GM12878 (cell line): ENCODE measurements around the gene WRAP73. TPM values are rescaled to one million over a fixed set of nuclear protein-coding genes. Genes with fewer than 3 reads are reported as not detected.

ENCODE experiments used
- BRCA1 ChIP-seq: IDR thresholded peaks from 2 replicates; pipeline ENCODE4 v1.6.1; 2011; ENCODE audit warnings: low read depth, low read length, improper control_type of control experiment
- CHD4 ChIP-seq: fragments of 200-600 bp; sonication (generic); IDR thresholded peaks from 2 replicates; pipeline ENCODE4 v1.6.1; 2016; ENCODE audit warnings: mild to moderate bottlenecking
- CREB1 ChIP-seq: IDR thresholded peaks from 2 replicates; pipeline ENCODE4 v1.6.1; 2012; ENCODE audit warnings: low read depth, mild to moderate bottlenecking, inconsistent platforms
- CREM ChIP-seq: IDR thresholded peaks from 2 replicates; pipeline ENCODE4 v1.6.1; 2014; ENCODE audit warnings: antibody characterized with exemption, low read depth
- FOXM1 ChIP-seq: IDR thresholded peaks from 2 replicates; pipeline ENCODE4 v1.6.1; 2012; ENCODE audit warnings: low read depth, mild to moderate bottlenecking, inconsistent platforms, low read length, moderate library complexity
- IKZF2 ChIP-seq, 2 experiments: fragments of 450-650 bp; IDR thresholded peaks; 2 replicates each; pipeline ENCODE4 v1.6.1; 2017; ENCODE audit warnings: mild to moderate bottlenecking in 2 of 2, moderate library complexity in 2 of 2
- MAX ChIP-seq: IDR thresholded peaks from 2 replicates; pipeline ENCODE4 v1.6.1; 2012; ENCODE audit warnings: low read depth, low read length, improper control_type of control experiment
- MTA2 ChIP-seq: fragments of 450-650 bp; IDR thresholded peaks from 2 replicates; pipeline ENCODE4 v1.6.1; 2016; ENCODE audit warnings: low read depth, mild to moderate bottlenecking, moderate library complexity
- RAD21 ChIP-seq: IDR thresholded peaks from 2 replicates; pipeline ENCODE4 v1.6.1; 2011; ENCODE audit warnings: mild to moderate bottlenecking, low read depth, low read length, moderate library complexity; ENCODE audit not compliant: insufficient read depth
- SPI1 ChIP-seq: IDR thresholded peaks from 2 replicates; pipeline ENCODE4 v1.6.1; 2011; ENCODE audit warnings: low read depth, mild to moderate bottlenecking, low read length, moderate library complexity, borderline replicate concordance; ENCODE audit not compliant: insufficient read depth
- SRF ChIP-seq, 2 experiments: IDR thresholded peaks; 2 replicates each; pipeline ENCODE4 v1.6.1; 2011; ENCODE audit warnings: low read depth in 2 of 2, low read length in 2 of 2, mild to moderate bottlenecking in 1 of 2, moderate library complexity in 1 of 2
- ZSCAN29 ChIP-seq: fragments of 450-650 bp; IDR thresholded peaks from 2 replicates; pipeline ENCODE4 v1.6.1; 2017; ENCODE audit warnings: mild to moderate bottlenecking, moderate library complexity
- polyA plus RNA-seq, 11 experiments: library from polyadenylated mRNA; depleted of rRNA in 4 of 11; unstranded in 6 of 11; stranded (reverse) in 5 of 11; fragments of >200 nt; fragmentation: Nextera tagmentation in 4 of 11; fragmentation: Illumina TruSeq in 1 of 11; extraction: Ambion mirVana in 4 of 11; extraction: Trizol in 1 of 11; gene quantifications; 1 replicate in 1 of 11; 2 replicates in 10 of 11; pipeline versions ENCODE4 v1.2.1 to v1.2.3, GENCODE V29; 2011 to 2016; ENCODE audit warnings: inconsistent platforms in 2 of 11, missing spikeins in 2 of 11, low read depth in 1 of 11
- total RNA-seq, 4 experiments: library from RNA; depleted of rRNA in 3 of 4; stranded (reverse); fragments of >200 nt in 3 of 4; fragmentation: Illumina TruSeq in 1 of 4; extraction: Trizol in 1 of 4; gene quantifications; 2 replicates each; pipeline versions ENCODE4 v1.2.1 to v1.2.3, GENCODE V29; 2013 to 2021
- TF ChIP-seq, protein P1 (sequence below): fragments of 450-650 bp; IDR thresholded peaks from 2 replicates; pipeline ENCODE4 v1.6.1; 2017; ENCODE audit warnings: mild to moderate bottlenecking, moderate library complexity
- TF ChIP-seq, protein P2 (sequence below): fragments of 450-650 bp; formaldehyde crosslinking; IDR thresholded peaks from 2 replicates; pipeline ENCODE4 v1.4.0; 2020; ENCODE audit warnings: mild to moderate bottlenecking, moderate library complexity
- TF ChIP-seq, protein P3 (sequence below): fragments of 150-350 bp; IDR thresholded peaks from 2 replicates; pipeline ENCODE4 v1.6.1; 2016; ENCODE audit warnings: low read depth, low read length

The WRAP73 gene
- total and polyA plus RNA-seq, 10 of the 15 experiments (the other 5 are each of a cell fraction or from before 2014, with no cell fraction given) = 3.2 to 65.8 (median 48.0) TPM

DNA sequence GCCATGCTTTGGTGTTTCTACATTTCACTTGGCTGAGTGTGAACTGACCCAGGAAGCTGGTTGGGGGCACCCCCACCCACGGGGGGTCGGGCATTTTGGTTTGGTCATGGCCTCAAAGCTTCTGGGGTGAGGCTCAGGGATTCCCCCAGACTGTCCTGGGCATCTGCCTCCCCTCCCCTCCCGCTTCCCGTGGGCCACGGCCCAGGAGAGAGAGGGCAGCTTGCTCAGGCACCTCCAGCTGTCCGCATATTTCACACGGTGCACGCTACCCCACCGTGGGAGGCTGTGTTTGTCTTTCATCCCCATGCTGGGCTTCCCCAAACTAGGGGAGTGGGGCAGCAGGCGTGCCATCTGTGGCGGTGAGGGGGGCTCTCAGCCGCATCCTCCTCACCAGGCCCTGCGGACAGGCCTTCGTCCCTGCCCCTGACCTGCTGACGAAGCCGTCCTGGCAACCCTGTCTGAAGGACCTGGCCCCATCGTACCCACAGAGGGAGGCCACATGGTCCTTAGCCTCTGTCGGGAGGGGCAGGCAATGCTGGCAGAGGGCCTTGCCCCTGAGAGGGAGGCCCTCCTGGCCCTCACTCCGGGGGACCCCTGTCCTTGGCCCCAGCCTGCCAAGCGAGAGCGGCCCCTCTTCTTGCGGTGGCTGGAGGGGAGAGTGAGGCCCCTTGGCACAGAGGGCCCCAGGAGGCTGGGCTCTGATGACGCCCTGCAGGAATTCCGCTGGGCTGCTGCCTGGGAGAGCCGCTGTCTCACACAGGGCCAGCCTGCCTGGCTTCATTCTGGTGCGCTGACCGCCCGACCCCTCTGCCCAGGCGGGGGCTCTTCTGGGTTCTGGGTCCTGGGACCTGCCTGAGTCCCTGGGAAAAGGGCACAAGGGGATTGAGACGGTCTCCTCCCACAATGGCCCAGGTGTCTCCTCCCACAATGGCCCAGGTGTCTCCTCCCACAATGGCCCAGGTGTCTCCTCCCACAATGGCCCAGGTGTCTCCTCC is 24.5 kb upstream of the WRAP73 start (continued):
- TF ChIP-seq, protein P1, sequence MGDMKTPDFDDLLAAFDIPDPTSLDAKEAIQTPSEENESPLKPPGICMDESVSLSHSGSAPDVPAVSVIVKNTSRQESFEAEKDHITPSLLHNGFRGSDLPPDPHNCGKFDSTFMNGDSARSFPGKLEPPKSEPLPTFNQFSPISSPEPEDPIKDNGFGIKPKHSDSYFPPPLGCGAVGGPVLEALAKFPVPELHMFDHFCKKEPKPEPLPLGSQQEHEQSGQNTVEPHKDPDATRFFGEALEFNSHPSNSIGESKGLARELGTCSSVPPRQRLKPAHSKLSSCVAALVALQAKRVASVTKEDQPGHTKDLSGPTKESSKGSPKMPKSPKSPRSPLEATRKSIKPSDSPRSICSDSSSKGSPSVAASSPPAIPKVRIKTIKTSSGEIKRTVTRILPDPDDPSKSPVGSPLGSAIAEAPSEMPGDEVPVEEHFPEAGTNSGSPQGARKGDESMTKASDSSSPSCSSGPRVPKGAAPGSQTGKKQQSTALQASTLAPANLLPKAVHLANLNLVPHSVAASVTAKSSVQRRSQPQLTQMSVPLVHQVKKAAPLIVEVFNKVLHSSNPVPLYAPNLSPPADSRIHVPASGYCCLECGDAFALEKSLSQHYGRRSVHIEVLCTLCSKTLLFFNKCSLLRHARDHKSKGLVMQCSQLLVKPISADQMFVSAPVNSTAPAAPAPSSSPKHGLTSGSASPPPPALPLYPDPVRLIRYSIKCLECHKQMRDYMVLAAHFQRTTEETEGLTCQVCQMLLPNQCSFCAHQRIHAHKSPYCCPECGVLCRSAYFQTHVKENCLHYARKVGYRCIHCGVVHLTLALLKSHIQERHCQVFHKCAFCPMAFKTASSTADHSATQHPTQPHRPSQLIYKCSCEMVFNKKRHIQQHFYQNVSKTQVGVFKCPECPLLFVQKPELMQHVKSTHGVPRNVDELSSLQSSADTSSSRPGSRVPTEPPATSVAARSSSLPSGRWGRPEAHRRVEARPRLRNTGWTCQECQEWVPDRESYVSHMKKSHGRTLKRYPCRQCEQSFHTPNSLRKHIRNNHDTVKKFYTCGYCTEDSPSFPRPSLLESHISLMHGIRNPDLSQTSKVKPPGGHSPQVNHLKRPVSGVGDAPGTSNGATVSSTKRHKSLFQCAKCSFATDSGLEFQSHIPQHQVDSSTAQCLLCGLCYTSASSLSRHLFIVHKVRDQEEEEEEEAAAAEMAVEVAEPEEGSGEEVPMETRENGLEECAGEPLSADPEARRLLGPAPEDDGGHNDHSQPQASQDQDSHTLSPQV = 0 out of 2 replicates have a peak, but pooled peaks have one; percentile 4
- no peak for TF ChIP-seq CREB1
- TF ChIP-seq, protein P2, sequence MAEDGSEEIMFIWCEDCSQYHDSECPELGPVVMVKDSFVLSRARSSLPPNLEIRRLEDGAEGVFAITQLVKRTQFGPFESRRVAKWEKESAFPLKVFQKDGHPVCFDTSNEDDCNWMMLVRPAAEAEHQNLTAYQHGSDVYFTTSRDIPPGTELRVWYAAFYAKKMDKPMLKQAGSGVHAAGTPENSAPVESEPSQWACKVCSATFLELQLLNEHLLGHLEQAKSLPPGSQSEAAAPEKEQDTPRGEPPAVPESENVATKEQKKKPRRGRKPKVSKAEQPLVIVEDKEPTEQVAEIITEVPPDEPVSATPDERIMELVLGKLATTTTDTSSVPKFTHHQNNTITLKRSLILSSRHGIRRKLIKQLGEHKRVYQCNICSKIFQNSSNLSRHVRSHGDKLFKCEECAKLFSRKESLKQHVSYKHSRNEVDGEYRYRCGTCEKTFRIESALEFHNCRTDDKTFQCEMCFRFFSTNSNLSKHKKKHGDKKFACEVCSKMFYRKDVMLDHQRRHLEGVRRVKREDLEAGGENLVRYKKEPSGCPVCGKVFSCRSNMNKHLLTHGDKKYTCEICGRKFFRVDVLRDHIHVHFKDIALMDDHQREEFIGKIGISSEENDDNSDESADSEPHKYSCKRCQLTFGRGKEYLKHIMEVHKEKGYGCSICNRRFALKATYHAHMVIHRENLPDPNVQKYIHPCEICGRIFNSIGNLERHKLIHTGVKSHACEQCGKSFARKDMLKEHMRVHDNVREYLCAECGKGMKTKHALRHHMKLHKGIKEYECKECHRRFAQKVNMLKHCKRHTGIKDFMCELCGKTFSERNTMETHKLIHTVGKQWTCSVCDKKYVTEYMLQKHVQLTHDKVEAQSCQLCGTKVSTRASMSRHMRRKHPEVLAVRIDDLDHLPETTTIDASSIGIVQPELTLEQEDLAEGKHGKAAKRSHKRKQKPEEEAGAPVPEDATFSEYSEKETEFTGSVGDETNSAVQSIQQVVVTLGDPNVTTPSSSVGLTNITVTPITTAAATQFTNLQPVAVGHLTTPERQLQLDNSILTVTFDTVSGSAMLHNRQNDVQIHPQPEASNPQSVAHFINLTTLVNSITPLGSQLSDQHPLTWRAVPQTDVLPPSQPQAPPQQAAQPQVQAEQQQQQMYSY = no peak
- TF ChIP-seq, protein P3, sequence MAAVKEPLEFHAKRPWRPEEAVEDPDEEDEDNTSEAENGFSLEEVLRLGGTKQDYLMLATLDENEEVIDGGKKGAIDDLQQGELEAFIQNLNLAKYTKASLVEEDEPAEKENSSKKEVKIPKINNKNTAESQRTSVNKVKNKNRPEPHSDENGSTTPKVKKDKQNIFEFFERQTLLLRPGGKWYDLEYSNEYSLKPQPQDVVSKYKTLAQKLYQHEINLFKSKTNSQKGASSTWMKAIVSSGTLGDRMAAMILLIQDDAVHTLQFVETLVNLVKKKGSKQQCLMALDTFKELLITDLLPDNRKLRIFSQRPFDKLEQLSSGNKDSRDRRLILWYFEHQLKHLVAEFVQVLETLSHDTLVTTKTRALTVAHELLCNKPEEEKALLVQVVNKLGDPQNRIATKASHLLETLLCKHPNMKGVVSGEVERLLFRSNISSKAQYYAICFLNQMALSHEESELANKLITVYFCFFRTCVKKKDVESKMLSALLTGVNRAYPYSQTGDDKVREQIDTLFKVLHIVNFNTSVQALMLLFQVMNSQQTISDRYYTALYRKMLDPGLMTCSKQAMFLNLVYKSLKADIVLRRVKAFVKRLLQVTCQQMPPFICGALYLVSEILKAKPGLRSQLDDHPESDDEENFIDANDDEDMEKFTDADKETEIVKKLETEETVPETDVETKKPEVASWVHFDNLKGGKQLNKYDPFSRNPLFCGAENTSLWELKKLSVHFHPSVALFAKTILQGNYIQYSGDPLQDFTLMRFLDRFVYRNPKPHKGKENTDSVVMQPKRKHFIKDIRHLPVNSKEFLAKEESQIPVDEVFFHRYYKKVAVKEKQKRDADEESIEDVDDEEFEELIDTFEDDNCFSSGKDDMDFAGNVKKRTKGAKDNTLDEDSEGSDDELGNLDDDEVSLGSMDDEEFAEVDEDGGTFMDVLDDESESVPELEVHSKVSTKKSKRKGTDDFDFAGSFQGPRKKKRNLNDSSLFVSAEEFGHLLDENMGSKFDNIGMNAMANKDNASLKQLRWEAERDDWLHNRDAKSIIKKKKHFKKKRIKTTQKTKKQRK = no peak
- TF ChIP-seq IKZF2 (IDR thresholded peaks at IDR 0.05) = peak; percentile 68 to 69
- no peak for TF ChIP-seq FOXM1
- 0 out of 2 replicates have a peak, but pooled peaks have one; percentile 22 for TF ChIP-seq SPI1
- no peak for TF ChIP-seq BRCA1
- TF ChIP-seq CHD4 = no peak
- TF ChIP-seq CREM = 0 out of 2 replicates have a peak, but pooled peaks have one; percentile 41
- no peak for TF ChIP-seq RAD21
- TF ChIP-seq ZSCAN29 = no peak
- peak; percentile 54 for TF ChIP-seq MAX
- no peak for TF ChIP-seq SRF (IDR thresholded peaks at IDR 0.05; ENCODE audit: low read depth in 2 of 2, low read length in 2 of 2)
- peak; percentile 40 for TF ChIP-seq MTA2
